Kidney (tissue), 14 donors: ENCODE results near the gene FBXW5. TPM values are rescaled to one million over a fixed set of nuclear protein-coding genes. Genes with fewer than 3 reads are reported as not detected.

Source experiments
- DNase-seq, 5 donors: peaks; one replicate each; pipeline ENCODE4 v3.0.0-alpha.2; 2013 to 2020
- FAIRE-seq: peaks from 2 replicates; lab custom pipeline; 2012; peaks lifted over from hg19 to GRCh38; lab: Jason Lieb, UNC
- H3K27ac ChIP-seq, 2 donors: one replicate each; pipeline ENCODE4 v1.7.0; 2013; ENCODE audit warnings: low read depth in 2 of 2, low read length in 2 of 2, inconsistent platforms in 1 of 2
- H3K27me3 ChIP-seq: one replicate; pipeline ENCODE4 v1.7.1; 2013; ENCODE audit warnings: low read length, inconsistent platforms; ENCODE audit not compliant: control insufficient read depth, insufficient read depth
- H3K36me3 ChIP-seq, 3 donors: one replicate each; pipeline versions ENCODE4 v1.7.0 to v1.7.1; 2013; ENCODE audit warnings: low read length in 3 of 3, control low read depth in 1 of 3, inconsistent platforms in 1 of 3; ENCODE audit not compliant: insufficient read depth in 3 of 3, control insufficient read depth in 2 of 3
- H3K4me1 ChIP-seq, 3 donors: one replicate each; pipeline versions ENCODE4 v1.7.0 to v1.7.1; 2013; ENCODE audit warnings: low read length in 3 of 3, inconsistent platforms in 1 of 3, low read depth in 1 of 3; ENCODE audit not compliant: control insufficient read depth in 2 of 3, insufficient read depth in 2 of 3
- H3K4me3 ChIP-seq, 3 donors: one replicate each; pipeline versions ENCODE4 v1.7.0 to v1.8.1; 2013; ENCODE audit warnings: low read length in 3 of 3, control low read depth in 1 of 3, inconsistent platforms in 1 of 3
- H3K9ac ChIP-seq, 3 donors: one replicate each; pipeline versions ENCODE4 v1.7.0 to v1.7.1; 2013; ENCODE audit warnings: low read length in 3 of 3, control low read depth in 1 of 3, inconsistent platforms in 1 of 3
- H3K9me3 ChIP-seq, 3 donors: one replicate each; pipeline versions ENCODE4 v1.7.0 to v1.7.1; 2013; ENCODE audit warnings: low read length in 3 of 3, control low read depth in 1 of 3, inconsistent platforms in 1 of 3; ENCODE audit not compliant: control insufficient read depth in 2 of 3, insufficient read depth in 1 of 3
- intact Hi-C: fragments of 100-400 bp; cut with DNase I; formaldehyde crosslinking; loops from one replicate; pipeline ENCODE4 v1.11.1; 2022
- polyA plus RNA-seq: library from polyadenylated mRNA; stranded (reverse); fragments of 350-450 nt; fragmentation: Illumina TruSeq; extraction: RNeasy Lipid Tissue Mini Kit (QIAGEN cat#74804); gene quantifications from one replicate; pipeline ENCODE4 v1.2.3, GENCODE V29; 2014; ENCODE audit warnings: low read depth, low replicate concordance; ENCODE audit not compliant: insufficient read depth
- total RNA-seq: library from RNA; stranded (reverse); fragmentation: NEBNext Ultra II Directional; extraction: Animal tissue kit (Norgen Biotek cat#: 25700); gene quantifications from one replicate; pipeline ENCODE4 v1.2.1, GENCODE V29; 2021
- TF ChIP-seq, protein P1 (sequence below): IDR thresholded peaks from 3 replicates; pipeline ENCODE4 v1.5.1; 2012; ENCODE audit warnings: mild to moderate bottlenecking, moderate library complexity, borderline replicate concordance; ENCODE audit not compliant: insufficient read depth; ENCODE audit errors: extremely low read depth
- donor health status: control.
- donor health status: control.
- donor health status: control.
- donor health status: control.
- donor health status: control.
- donor health status: DM: yes; HTN: yes; CAD: no.
- donor health status: Normal renal cell carcinoma (clear cell type).

FBXW5 gene
- total and polyA plus RNA-seq, 2 donors from 2014 or later, result 92.5 to 97.2 TPM

DNA sequence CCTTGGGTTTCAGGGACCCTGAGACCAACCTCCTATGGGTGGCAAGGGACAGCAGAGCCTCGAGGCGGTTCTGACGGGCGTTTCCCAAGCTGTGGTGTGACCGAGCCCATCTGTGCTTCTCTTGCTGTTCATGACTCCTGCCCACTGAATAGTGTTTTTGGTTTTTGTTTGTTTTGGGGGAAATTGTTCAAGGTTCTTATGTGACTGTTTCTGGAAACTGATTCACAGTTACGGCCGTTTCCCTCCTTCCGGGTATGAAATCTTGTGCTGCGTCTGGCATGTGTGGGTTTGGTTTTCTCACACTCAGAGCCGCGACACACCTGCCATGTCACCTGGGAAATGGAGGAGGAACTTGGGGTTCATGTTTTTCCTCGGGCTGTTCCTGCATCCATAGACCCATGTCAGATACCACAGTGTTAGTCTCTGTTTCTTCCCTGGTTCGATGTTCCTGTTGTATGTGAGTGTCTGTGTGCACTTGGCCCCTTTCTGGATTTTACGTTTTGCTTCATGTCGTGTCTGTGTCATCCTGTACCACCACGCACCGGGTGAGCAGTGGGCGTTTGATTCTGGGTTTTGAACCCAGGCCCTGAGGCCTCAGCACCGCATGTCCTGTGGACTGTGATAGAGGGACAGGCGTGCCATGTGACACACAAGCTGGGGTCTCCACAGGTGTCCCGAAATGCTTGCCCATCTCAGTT is 28.8 kb downstream of the FBXW5 start:
- Histone ChIP-seq H3K36me3 (peaks cover 0 to 16% (median 6%) of the 10 kb centered on the region in 3 donors), H3K4me3 (no peak overlapping the region), H3K27ac (no peak overlapping the region), H3K9ac (no peak overlapping the region), H3K9me3 (no peaks in the 10 kb centered on the region), H3K27me3 (no peaks in the 10 kb centered on the region), H3K4me1 (no peaks in the 10 kb centered on the region)
- TF ChIP-seq, protein P1, sequence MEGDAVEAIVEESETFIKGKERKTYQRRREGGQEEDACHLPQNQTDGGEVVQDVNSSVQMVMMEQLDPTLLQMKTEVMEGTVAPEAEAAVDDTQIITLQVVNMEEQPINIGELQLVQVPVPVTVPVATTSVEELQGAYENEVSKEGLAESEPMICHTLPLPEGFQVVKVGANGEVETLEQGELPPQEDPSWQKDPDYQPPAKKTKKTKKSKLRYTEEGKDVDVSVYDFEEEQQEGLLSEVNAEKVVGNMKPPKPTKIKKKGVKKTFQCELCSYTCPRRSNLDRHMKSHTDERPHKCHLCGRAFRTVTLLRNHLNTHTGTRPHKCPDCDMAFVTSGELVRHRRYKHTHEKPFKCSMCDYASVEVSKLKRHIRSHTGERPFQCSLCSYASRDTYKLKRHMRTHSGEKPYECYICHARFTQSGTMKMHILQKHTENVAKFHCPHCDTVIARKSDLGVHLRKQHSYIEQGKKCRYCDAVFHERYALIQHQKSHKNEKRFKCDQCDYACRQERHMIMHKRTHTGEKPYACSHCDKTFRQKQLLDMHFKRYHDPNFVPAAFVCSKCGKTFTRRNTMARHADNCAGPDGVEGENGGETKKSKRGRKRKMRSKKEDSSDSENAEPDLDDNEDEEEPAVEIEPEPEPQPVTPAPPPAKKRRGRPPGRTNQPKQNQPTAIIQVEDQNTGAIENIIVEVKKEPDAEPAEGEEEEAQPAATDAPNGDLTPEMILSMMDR, result no peak
- no peak for FAIRE-seq
- intact Hi-C loops, result no loop called here
- DNase-seq, result no peak

DNA sequence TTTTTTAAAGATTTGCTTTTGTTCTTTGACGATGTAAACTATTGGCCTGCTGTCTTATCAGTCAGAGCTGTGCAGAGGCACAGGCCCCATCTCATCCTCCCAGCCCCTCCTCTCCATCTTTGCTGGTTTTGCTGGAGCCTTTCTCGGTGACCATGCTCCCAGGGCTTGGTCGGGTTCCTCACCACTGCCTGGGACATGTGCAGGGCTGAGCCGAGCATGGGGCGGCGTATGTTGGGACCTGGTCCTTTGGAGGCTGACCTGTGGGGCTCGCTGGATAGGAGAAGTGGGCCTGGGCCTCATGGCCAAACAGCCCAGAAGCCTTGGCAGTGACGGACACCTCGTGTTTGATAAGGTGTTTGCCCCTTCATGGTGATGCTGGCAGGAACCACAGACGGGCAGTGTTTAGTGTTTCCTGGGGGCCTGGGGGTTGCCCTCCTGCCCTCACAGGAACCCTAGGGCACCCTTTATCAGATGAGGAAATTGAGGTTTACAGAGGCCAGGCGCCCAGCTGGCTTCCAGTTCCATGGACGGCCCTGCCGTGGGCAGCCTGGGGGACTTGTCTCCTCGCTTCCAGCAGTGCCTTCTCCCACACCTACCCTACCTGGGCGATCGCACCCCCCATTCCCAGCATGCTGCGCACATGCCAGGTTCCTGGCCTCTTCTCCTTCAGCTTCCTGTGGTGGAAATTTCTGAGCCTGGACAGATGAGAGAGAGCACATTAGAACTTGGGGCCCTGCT is 30.7 kb downstream of the FBXW5 start:
- DNase-seq, result no peak
- H3K27me3 ChIP-seq, result no peaks in the 10 kb centered on the region
- no peak for FAIRE-seq
- H3K4me1 ChIP-seq, result no peaks in the 10 kb centered on the region
- no peaks in the 10 kb centered on the region for H3K9me3 ChIP-seq
- intact Hi-C loops, result no loop called here
- peaks cover 0 to 16% (median 6%) of the 10 kb centered on the region in 3 donors for H3K36me3 ChIP-seq
- no peak overlapping the region for H3K9ac ChIP-seq
- H3K4me3 ChIP-seq, result no peak overlapping the region
- no peak overlapping the region for H3K27ac ChIP-seq
- TF ChIP-seq, protein P1, result no peak

DNA sequence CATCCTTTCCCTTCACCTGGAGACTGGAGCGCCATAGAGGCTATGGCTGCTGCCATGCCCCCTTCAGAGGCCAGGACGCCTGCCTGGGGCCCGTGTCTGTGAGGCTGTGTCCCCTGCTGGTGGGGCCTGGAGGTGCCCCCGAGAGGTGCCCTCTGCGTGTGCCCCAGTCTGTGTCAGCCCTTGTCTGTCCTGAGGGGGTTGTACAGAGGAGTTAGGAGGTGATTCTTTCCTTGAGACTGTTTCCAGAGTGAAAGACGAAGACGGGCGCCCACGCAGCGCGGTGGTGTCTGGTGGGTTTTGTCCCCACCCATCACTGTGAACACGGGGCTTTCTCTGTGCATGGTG is 33.7 kb downstream of the FBXW5 start:
- FAIRE-seq (no peak), DNase-seq (no peak)
- no peaks in the 10 kb centered on the region for H3K9me3 ChIP-seq
- no peak overlapping the region for H3K9ac ChIP-seq
- H3K27me3 ChIP-seq, result no peaks in the 10 kb centered on the region
- TF ChIP-seq, protein P1, result no peak
- peaks cover 0 to 11% (median 9%) of the 10 kb centered on the region in 3 donors for H3K36me3 ChIP-seq
- no peaks in the 10 kb centered on the region for H3K4me1 ChIP-seq
- intact Hi-C loops, result no loop called here
- H3K27ac ChIP-seq, result no peak overlapping the region
- H3K4me3 ChIP-seq, result no peak overlapping the region
